Hepatocyte (in vitro differentiated cells): Measurements from ENCODE around the gene UBE2QL1.

Source experiments
- EZH2 ChIP-seq: fragments of 200-600 bp; sonication (generic); IDR thresholded peaks from 2 replicates; pipeline ENCODE4 v1.6.1; 2016; ENCODE audit warnings: antibody characterized with exemption, mild to moderate bottlenecking, borderline replicate concordance
- TF ChIP-seq, protein P1 (sequence below): fragments of 200-600 bp; sonication (generic); IDR thresholded peaks from 2 replicates; pipeline ENCODE4 v1.5.1; 2016; ENCODE audit warnings: antibody characterized with exemption, mild to moderate bottlenecking; ENCODE audit not compliant: poor library complexity

DNA sequence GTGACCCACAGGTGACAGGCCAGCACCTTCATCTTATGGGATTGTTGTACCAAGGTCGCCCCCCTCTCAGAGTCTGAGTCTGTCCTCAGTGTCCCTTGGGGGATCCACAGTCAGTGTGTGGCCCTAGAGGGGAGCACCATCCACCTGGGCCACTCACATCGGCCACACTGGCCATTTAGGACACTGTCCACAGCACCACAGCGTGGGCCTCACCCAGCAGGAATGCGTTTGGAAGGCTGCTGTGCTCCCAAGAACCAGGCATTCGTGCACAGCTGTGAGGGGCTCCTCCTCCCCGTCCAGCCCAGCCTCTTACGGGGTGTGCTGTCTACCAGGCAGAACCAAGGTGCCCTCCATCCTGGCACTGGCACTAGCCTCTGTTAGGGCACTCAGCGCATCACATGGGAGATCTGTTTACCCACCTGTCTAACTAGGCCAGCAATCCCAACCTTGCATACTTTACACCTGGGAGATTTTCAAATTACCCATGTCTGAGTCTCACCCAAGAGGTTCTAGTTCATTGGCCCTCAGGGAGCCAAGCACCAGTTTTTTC, 24.5 kb upstream of the UBE2QL1 start:
- TF ChIP-seq, protein P1, sequence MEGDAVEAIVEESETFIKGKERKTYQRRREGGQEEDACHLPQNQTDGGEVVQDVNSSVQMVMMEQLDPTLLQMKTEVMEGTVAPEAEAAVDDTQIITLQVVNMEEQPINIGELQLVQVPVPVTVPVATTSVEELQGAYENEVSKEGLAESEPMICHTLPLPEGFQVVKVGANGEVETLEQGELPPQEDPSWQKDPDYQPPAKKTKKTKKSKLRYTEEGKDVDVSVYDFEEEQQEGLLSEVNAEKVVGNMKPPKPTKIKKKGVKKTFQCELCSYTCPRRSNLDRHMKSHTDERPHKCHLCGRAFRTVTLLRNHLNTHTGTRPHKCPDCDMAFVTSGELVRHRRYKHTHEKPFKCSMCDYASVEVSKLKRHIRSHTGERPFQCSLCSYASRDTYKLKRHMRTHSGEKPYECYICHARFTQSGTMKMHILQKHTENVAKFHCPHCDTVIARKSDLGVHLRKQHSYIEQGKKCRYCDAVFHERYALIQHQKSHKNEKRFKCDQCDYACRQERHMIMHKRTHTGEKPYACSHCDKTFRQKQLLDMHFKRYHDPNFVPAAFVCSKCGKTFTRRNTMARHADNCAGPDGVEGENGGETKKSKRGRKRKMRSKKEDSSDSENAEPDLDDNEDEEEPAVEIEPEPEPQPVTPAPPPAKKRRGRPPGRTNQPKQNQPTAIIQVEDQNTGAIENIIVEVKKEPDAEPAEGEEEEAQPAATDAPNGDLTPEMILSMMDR = no peak
- TF ChIP-seq EZH2 = no peak
